ENCODE measurements around the gene SPTBN1. TPM values are rescaled to one million over a fixed set of nuclear protein-coding genes. Genes with fewer than 3 reads are reported as not detected.
A peak's percentile ranks its signal among the peaks of the same experiment; 100 is the strongest.

The SPTBN1 gene
- total and polyA plus RNA-seq, 2 of the 13 experiments (the other 11 are each of a cell fraction or from before 2014, with no cell fraction given) = 123 to 299 TPM

GRCh38 chr2:54629914-54630857, 174.1 kb downstream of the SPTBN1 start (continued):
- TF ChIP-seq FOXO4 (CRISPR knock-in tag; conservative IDR thresholded peaks at IDR 0.05) (no peak), ZNF180 (CRISPR knock-in tag; IDR thresholded peaks at IDR 0.05; ENCODE audit: borderline replicate concordance, low read depth) (no peak), ZNF800 (CRISPR knock-in tag; IDR thresholded peaks at IDR 0.05) (no peak), ZNF333 (CRISPR knock-in tag; IDR thresholded peaks at IDR 0.05; ENCODE audit: borderline replicate concordance) (no peak), PATZ1 (CRISPR knock-in tag; IDR thresholded peaks at IDR 0.05) (no peak), ZNF33B (CRISPR knock-in tag; IDR thresholded peaks at IDR 0.05) (no peak), ZBTB3 (CRISPR knock-in tag; IDR thresholded peaks at IDR 0.05; ENCODE audit: borderline replicate concordance, low read depth) (no peak), IKZF4 (CRISPR knock-in tag; IDR thresholded peaks at IDR 0.05; ENCODE audit: borderline replicate concordance, low read depth, not compliant biosample characterization) (no peak), IRF1 (CRISPR knock-in tag; IDR thresholded peaks at IDR 0.05; ENCODE audit: low read depth) (no peak), RXRB (CRISPR knock-in tag; IDR thresholded peaks at IDR 0.05; ENCODE audit: borderline replicate concordance) (peak; percentile 82), AKAP8 (CRISPR knock-in tag; IDR thresholded peaks at IDR 0.05) (no peak), MBNL3 (CRISPR knock-in tag; conservative IDR thresholded peaks at IDR 0.05) (no peak), ZNF878 (CRISPR knock-in tag; IDR thresholded peaks at IDR 0.05) (no peak), NFIB (CRISPR knock-in tag; IDR thresholded peaks at IDR 0.05; ENCODE audit: borderline replicate concordance) (no peak), SATB2 (CRISPR knock-in tag; IDR thresholded peaks at IDR 0.05) (no peak), ZNF280B (CRISPR knock-in tag; IDR thresholded peaks at IDR 0.05; ENCODE audit: borderline replicate concordance) (no peak), SMAD9 (CRISPR knock-in tag; IDR thresholded peaks at IDR 0.05) (no peak), PLRG1 (conservative IDR thresholded peaks at IDR 0.05) (no peak), CC2D1A (CRISPR knock-in tag; IDR thresholded peaks at IDR 0.05) (no peak), ZNF678 (CRISPR knock-in tag; IDR thresholded peaks at IDR 0.05) (no peak)
